Stimulated activated CD8-positive, alpha-beta memory T cell treated with anti-CD3 and anti-CD28 coated beads, Interleukin-2, amount 100 ng/mL, for 48 hours (primary cell): Measurements from ENCODE around the gene PLPP4.

Experiments
- DNase-seq, 2 donors: peaks; one replicate each; pipeline ENCODE4 v3.0.0-alpha.2; 2020; ENCODE audit warnings: low read depth in 2 of 2

PLPP4 gene

DNA sequence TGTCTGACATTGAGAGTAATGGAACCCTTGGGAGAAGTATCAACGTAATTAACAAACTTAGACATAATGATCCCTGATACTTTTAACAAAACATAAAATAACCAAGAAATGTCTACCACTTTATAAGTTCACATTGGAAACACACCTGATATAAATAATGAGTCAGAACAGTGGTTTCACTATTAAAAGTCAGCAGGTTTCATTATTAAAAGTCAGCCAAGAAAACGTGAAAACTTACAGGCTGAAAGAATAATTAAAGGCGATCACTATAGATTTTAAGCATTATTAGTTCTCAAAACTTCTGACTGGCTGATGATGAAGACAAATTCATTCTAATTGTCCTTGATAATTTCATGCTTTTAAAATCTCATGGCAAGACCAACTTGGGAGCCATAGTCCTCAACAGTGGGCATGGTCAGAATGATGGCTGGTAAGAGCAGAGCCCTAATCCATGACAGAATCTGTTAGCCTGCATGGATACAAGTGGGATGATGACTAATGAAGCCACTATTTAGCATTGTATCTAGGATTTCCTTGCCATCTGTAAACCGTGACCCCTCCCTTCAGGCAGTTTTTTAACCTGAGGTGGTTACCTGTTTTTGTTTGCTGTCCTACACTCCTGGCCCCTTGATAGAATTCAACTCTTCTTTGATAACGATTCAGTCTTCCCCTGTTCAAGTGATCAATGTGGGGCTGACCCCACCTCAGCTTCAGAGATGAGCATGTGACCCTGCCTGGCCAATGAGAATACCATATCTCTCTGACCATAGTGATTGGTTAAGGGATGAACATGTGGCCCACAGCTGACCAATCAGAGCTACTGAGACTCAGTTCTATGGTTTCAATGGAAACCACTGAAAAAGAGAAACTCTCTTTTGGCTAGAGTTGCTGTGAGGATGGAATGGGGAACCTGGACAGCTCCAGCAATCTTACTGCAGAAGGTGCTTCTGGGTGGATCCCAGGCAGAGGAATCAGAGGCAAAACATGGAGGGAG lies 151.0 kb downstream of the PLPP4 start:
- DNase-seq: no peak

GRCh38 chr10:120609006-120609405 lies 152.0 kb downstream of the PLPP4 start:
- no peak for DNase-seq

DNA sequence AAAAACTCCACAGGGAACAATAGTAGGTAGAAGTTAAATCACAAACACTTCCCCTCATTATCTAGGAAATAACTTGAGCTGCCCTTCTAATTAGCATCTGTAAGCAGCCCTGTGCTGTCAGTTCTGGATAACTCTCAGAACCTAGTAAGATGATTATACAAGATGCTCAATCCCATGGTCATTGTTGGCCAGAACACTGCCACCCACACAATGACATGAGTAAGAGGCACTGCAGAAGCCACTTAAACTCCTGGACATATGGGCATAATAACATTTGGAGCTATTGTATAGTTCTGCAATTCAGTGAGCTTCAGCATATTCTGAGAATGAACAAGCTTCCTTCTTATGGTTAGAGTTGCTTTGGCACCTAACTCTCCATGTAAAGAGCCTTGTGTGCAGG lies 153.8 kb downstream of the PLPP4 start:
- DNase-seq: no peak

GRCh38 chr10:120612756-120613155 lies 155.7 kb downstream of the PLPP4 start:
- no peak for DNase-seq

DNA sequence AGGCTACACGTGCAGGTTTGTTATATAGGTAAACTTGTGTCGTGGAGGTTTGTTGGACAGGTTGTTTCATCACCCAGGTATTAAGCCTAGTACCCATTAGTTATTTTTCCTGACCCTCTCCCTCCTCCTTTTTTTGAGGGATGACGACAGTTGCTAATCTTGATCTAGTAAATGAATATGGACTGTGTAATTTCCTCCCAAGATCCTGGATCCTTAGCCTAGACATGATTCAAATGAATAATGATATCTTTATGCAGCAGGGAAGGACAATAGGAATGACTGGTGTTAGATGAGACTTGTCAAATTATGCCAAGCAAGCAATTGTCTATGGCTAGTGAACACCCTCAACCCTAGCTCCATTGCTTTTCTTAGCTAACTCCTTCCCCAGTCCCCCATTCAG lies 156.2 kb downstream of the PLPP4 start:
- no peak for DNase-seq

DNA sequence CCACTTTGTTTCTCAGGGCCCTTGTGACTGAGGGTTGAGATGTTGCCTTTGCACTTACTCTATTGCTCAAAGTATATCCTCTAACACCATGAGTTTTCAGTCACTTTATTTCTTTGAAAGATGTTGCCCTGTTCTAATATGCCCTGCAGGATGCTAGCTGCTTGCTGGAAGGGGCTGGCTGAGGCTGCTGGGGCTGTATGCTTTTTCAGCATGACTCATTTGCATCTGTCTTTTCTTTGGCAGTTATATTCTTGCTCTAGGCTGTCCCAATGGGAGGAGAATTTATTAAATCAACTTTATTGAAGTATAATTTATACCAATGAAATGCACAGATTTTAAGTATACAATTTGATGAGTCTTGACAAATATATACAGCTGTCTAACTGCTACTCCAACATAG lies 157.7 kb downstream of the PLPP4 start:
- no peak for DNase-seq

DNA sequence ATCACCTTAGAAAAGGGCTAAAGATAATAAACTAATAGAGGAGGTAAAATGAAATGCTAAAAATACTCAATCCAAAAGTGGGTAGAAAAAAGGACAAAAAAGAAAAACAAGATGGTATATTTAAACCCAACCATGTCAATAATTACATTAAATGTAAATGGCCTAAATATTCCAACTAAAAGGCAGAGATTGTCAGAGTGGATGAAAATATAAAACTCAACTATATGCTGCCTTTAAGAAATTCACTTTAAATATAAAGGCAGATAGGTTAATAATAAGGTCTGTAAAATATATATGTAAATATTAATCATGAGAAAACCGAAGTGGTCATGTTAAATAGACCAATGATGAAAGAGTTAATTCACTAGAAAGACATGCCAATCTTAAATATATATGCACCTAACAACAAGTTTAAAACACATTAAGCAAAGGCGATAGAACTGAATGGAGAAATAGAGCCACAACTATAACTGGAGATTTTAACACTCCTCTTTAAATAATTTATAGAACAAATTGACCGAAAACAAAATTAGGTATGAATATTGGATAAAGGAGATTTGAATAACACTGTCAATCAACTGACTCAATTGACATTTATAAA lies 159.4 kb downstream of the PLPP4 start:
- no peak for DNase-seq

DNA sequence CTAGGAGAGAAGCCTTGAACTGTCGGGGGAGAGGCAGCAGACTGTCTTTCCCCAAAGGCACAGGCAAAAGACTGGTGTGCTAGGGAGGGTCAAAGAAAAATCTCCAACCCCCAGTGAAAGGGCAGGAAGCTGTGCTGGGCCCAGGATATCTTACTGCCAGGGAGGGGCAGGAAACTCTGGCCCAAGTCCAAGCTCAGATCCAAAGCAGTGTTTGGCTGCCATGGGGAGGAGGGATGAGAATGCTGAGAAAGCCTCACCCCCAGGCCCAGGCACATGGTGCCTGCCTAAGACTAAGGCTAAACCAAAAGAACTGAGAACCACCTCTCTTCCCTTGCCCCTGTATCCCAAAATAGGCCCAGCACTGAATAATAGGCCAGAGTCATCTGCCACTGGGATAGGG lies 171.2 kb downstream of the PLPP4 start:
- DNase-seq: no peak

GRCh38 chr10:120630266-120630665 lies 173.2 kb downstream of the PLPP4 start:
- DNase-seq: no peak

DNA sequence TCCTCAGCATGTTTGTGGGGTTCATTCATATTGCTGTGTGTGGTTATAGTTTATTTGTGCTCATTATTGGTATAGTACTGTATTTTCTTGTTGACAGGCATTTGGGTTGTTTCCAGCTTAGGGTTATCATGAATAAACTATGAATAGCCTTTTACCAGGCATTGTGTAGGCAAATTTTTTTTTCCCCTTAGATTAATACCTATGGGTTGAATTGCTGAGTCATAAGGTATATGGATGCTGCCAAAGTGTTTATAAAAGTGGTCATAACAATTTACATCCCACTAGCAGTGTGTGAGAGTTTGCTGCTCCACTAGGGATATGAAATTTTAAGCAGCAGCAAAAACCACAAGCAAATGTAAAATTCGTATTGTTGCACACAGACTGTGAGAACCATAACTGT lies 175.0 kb downstream of the PLPP4 start:
- DNase-seq: no peak

GRCh38 chr10:120632942-120633341 lies 175.9 kb downstream of the PLPP4 start:
- DNase-seq: no peak

- no peak for DNase-seq
These were observed 177.6 kb downstream of the PLPP4 start for GRCh38 chr10:120634659-120635058.
